ENCODE results near the gene TCF19.

TCF19 gene

GRCh38 chr6:31126396-31127175 is 31.8 kb upstream of the TCF19 start:
- in situ Hi-C loops (cut with MboI; ENCODE audit: low sequenced_read_pairs) = no loop called here

DNA sequence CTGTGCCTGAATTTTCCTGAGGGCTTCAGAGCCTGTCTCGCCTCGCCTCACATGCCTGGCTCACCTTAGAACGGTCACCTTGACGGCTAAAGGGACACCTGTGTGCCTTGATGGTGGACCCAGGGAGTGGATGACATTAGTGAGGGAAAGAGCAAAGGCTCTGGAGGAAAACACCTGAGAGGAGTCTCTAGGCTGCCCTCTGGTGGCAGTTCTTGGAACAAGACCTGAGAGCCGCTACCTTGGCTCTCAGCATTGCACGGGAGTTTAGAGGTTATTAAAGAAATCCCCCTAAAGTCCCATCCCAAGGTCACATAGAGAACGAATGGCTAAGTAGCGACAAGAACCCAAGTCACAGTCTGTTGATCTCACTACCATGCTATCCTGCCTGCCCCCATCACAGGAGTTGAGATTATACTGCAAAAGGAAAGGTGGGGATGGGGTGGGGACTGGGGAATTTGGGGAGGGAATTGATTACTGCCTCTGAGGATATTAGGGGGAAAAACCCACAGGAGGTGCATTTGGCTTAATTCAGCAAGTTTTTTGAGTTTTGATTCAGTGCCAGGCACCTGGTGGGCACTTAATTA is 30.2 kb upstream of the TCF19 start:
- in situ Hi-C loops (cut with MboI; ENCODE audit: low sequenced_read_pairs) = no loop called here

GRCh38 chr6:31129130-31129529 is 29.3 kb upstream of the TCF19 start:
- in situ Hi-C loops (cut with MboI; ENCODE audit: low sequenced_read_pairs) = no loop called here

GRCh38 chr6:31130751-31131150 is 27.6 kb upstream of the TCF19 start:
- in situ Hi-C loops (cut with MboI; ENCODE audit: low sequenced_read_pairs) = no loop called here

DNA sequence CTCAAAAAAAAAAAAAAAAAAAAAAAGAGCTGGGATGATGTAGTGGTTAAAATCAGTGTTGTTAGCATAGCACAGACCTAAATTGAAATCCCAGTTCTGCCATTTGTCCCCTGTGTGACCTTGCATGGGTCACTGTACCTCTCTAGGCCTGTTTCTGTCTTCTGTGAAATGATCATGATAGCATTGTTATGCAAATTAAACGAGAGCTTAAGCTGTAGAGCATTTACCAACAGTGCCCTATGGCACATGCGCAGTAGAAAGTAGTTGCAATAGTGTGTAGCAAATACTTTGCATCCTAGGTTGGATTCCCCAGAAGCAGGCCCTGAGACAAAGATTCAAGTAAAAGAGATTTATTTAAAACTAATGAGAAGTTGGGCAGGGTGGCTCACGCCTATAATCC is 26.8 kb upstream of the TCF19 start:
- in situ Hi-C loops (cut with MboI; ENCODE audit: low sequenced_read_pairs) = no loop called here

DNA sequence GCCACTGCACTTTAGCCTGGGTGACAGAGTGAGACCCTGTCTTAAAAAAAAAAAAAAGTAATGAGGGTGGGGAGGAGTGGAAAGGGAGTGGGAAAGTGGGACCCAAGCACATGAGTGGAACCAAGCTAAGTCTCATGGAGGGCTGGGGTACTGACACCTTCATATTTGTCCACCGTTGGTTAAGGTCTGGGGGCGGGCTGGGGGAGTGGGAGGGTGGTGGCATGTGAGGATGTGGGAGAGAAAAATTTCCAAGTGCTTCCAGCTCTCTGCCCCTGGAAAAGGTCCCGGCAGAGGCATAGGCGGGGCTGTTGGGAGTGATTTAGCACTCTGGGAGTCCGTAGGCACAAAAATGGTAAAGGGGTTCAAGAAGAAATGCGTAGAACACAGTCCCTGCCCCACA is 25.6 kb upstream of the TCF19 start:
- in situ Hi-C loops (cut with MboI; ENCODE audit: low sequenced_read_pairs) = no loop called here

DNA sequence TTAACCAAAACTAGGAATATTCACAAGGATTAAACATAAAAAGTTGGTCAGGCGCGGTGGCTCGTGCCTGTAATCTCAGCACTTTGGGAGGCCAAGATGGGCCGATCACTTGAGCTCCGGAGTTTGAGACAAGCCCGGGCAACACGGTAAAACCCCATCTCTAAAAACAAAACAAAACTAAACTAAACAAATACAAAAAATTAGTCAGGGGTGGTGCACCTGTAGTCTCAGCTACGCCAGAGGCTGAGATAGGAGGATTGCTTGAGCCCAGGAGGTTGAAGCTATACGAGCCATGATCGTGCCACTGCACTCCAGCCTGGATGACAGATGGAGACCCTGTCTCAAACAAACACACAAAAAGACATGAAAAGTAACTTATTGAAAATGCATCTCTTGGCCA is 22.7 kb upstream of the TCF19 start:
- in situ Hi-C loops (cut with MboI; ENCODE audit: low sequenced_read_pairs) = no loop called here

DNA sequence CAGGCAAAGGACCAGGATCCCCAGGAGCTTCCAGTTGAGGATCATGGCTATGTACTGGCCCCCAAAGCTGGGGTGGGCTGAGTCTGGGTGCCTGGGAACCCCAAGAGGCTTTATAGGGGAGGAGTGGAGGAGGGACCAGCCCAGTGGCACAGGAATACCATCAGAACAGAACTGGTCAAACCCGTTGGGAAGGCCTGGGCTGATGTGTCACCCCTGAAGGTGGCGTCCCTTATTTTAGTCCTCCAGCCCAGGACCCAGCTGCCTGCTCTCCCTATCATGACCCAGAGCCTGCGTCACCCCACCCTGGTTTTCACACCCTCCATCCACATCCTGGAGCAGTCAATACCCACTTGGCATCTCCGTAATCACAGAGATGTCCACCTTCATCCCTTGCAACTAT is 19.4 kb upstream of the TCF19 start, which contains the start of gene PSORS1C2:
PSORS1C2 (minus strand) TSS at position 85 of the 400 bp plus-strand sequence; CDS start at position 45, 40 bp downstream.
- in situ Hi-C loops (cut with MboI; ENCODE audit: low sequenced_read_pairs) = no loop called here

DNA sequence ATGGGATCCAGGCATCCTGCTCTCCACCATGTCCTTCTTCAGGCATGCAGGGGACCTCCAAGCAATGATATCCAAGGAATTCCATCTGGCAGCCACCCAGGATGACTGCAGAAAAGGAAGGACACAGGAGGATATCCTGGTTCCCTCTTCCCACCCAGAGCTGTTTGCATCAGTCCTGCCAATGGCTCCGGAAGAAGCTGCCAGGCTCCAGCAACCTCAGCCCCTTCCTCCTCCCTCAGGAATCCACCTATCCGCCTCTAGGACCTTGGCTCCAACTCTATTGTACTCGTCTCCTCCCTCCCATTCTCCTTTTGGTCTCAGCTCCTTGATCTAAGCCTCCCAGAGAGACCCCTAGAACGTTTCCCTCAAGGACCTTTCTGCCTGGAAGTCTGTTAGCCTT is 18.8 kb upstream of the TCF19 start:
- in situ Hi-C loops (cut with MboI; ENCODE audit: low sequenced_read_pairs) = no loop called here

- in situ Hi-C loops (cut with MboI; ENCODE audit: low sequenced_read_pairs) = no loop called here
Measured at GRCh38 chr6:31140643-31141042, 17.7 kb upstream of the TCF19 start.

DNA sequence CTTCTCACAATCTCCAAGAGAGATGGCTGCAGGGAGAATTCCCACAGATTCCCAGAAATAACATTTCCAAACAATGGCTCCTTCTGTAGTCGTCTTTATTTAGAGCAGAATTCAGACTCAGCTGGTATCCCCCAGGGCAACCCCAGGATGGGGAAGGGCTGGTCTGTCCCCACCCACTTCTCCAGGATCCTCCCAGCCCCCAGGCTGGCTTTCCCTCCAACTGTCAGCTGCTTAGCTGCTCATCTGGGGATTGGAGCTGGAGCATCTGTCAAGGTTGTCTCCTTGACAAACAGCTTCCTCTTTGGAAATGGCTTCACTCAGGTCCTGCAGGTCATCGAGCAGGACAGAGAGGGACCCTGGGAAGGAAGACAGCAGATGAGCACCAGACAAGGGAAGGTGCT is 16.0 kb upstream of the TCF19 start:
- in situ Hi-C loops (cut with MboI; ENCODE audit: low sequenced_read_pairs) = no loop called here

GRCh38 chr6:31143148-31143547 is 15.2 kb upstream of the TCF19 start:
- in situ Hi-C loops (cut with MboI; ENCODE audit: low sequenced_read_pairs) = no loop called here

DNA sequence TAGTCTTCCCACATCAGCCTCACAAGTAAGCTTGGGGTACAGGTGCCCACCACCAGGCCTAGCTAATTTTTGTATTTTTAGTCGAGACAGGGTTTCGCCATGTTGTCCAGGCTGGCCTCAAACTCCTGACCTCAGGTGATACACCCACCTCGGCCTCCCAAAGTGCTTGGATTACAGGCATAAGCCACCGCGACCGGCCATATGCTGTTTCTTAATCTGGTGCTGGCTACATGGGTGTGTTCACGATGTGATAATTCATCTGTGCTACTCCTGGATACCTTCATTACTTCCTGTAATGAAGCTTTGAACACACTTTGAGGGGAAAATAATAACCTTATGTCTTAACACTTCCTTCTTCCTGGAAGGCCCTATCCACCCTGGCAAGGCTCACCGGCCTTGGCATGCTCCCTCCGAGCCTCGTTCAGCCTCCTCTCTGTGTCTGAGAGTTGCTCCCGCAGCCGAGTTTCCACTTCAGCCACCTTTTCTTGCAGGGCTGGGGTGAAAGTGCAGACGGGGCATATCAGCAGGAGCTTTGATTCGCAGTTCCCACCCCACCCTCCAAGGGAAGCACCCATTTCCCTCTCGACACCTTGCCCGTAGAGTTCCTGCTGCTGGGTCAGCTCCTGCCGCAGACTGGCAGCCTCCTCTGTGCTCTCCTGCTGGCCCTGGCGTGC is 14.0 kb upstream of the TCF19 start:
- in situ Hi-C loops (cut with MboI; ENCODE audit: low sequenced_read_pairs) = no loop called here

GRCh38 chr6:31144970-31145340 is 13.4 kb upstream of the TCF19 start:
- in situ Hi-C loops (cut with MboI; ENCODE audit: low sequenced_read_pairs) = no loop called here

- in situ Hi-C loops (cut with MboI; ENCODE audit: low sequenced_read_pairs) = no loop called here
Measured at GRCh38 chr6:31145386-31145785, 13.0 kb upstream of the TCF19 start.

DNA sequence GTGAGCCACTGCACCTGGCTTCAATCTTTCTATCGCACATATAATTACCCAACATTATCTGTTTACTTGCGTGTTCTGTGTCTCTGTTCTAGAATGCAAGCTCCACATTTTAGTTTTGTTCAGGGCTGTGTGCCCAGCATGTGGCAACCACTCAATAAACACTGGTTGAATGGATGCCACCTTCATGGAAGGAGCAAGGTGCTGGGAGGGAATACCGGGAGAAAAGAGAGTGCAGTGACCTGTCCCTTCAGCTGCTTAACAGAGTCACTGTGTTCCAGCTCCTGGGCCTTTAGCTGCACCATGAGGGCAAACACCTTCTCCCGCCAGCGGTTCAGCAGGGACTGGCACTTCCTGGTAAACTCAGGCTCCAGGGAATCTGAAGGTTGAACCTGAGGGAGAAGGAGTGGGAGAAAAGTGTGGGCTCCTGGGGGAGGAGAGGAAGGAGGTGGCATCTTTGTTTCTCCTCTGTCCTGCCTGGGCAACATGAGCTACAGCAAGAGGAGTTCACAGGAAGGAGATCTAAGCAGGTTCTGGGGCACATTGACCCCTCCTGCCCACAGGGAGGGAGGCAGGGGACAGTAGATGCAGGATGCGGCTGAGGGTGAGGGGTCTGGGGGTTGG is 8.5 kb upstream of the TCF19 start:
- in situ Hi-C loops (cut with MboI; ENCODE audit: low sequenced_read_pairs) = no loop called here

DNA sequence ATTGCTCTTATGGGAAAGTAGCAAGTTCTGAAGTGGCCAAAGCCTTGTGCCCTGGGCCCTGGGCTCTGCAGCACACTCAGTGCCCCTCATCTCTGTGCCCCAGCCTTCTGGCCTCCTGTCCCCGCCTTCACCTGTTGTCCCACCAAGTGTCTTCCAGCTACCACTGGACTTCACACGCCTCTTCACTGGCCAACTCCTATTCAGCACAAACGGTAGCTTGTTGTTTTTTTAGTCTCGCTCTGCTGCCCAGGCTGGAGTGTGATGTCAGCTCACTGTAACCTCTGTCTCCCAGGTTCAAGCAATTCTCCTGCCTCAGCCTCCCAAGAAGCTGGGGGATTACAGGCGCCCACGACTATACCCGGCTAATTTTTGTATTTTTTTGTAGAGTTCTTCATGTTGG is 5.6 kb upstream of the TCF19 start:
- in situ Hi-C loops (cut with MboI; ENCODE audit: low sequenced_read_pairs) = no loop called here

- in situ Hi-C loops (cut with MboI; ENCODE audit: low sequenced_read_pairs) = no loop called here
Measured at GRCh38 chr6:31154436-31154835, 4.0 kb upstream of the TCF19 start.

GRCh38 chr6:31156641-31157040 is 1.7 kb upstream of the TCF19 start:
- in situ Hi-C loops (cut with MboI; ENCODE audit: low sequenced_read_pairs) = no loop called here

- in situ Hi-C loops (cut with MboI; ENCODE audit: low sequenced_read_pairs) = no loop called here
Measured at GRCh38 chr6:31157513-31158139, 763 bp upstream of the TCF19 start, which contains the start of gene CCHCR1. Gene CCHCR1 (minus strand): TSS chr6:31157802. CDS start chr6:31157600, 202 bp downstream.
